ENCODE measurements around the gene TXNDC17.

Gene TXNDC17

DNA sequence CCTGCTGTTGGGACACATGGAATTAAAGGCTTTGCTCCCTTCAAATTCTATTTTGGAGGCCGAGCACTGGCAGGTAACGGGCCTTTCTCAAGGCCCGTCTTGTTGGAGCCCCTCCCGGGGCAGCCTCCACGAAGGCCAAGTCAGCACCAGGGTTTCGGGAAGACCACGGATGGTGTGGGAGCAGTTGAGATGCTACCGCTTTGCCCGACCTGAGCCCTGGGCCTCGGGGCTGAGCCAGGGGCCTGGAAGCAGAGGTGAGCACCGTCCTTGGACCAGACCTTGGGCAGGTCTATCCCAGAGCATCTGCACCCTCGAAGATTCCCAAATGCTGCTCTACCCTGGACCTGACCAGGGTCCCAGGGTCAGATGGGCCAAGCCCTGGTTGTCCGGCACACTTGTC lies 33.7 kb downstream of the TXNDC17 start:
- no peaks in the 10 kb centered on the region for H3K4me1 ChIP-seq (ENCODE audit: insufficient read depth, low read length)
- no peak overlapping the region for H3K9ac ChIP-seq (ENCODE audit: low read depth, low read length)
- 94% methylated on average over 13 of the region's 13 CpGs for WGBS
- H3K27me3 ChIP-seq (ENCODE audit: insufficient read depth, low read length), result no peaks in the 10 kb centered on the region
- no peaks in the 10 kb centered on the region for H3K9me3 ChIP-seq (ENCODE audit: insufficient read depth, low read depth, low read length)
- H3K27ac ChIP-seq (ENCODE audit: low read depth, low read length), result no peak overlapping the region
- H3K4me3 ChIP-seq (ENCODE audit: low read length), result no peak overlapping the region
- H3K36me3 ChIP-seq (ENCODE audit: insufficient read depth, low read length), result no peaks in the 10 kb centered on the region

DNA sequence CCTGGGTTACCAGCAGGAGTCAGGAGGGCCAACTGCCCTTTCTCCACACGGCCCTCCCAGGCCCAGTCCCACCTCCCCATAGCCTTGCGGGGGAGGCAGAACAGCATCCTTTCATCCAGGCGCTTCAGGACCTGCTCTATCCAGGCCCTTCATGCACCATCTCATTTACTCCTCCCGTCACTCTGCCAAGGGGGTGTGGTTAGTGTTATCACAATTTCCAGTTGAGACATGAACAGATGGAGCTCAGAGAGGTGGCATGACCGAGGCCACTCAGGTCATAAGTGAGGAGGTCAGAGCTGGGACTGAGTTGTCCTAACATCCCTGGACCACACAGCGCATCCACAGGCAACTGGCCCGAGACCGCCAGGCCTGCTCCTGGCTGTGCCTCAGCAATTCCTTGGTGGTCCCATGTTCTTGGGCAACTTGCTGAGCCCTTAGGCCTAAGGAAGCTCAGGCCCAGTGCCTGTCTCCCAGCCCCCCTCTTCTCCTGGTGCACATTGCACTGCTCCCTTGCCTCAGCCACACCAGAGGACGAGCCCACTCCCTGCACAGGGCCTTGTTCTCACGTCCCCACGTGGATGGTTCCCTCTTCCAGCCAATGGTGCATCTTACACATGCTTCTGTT lies 34.5 kb downstream of the TXNDC17 start:
- Histone ChIP-seq H3K27me3 (ENCODE audit: insufficient read depth, low read length) (no peaks in the 10 kb centered on the region), H3K27ac (ENCODE audit: low read depth, low read length) (no peak overlapping the region), H3K36me3 (ENCODE audit: insufficient read depth, low read length) (no peaks in the 10 kb centered on the region), H3K9me3 (ENCODE audit: insufficient read depth, low read depth, low read length) (no peaks in the 10 kb centered on the region), H3K9ac (ENCODE audit: low read depth, low read length) (no peak overlapping the region), H3K4me3 (ENCODE audit: low read length) (no peak overlapping the region), H3K4me1 (ENCODE audit: insufficient read depth, low read length) (no peaks in the 10 kb centered on the region)
- 83% methylated on average over 11 of the region's 11 CpGs for WGBS

DNA sequence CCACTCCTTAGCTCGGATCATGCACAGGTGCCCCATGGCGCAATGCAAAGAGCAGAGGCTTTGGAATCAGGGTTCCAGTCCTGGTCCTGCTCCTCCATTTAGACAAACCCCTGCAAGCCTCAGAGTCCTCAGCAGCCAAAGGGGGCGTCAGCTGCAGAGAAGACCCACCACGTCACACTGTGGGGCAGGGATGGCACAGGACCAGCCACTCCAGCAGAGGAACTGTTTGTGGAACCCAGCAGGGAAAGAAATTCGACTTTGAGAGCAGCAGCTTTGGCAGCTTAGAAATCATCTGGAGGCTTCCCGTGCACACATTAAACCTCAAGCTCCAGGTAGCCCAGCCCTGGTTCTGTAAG lies 35.9 kb downstream of the TXNDC17 start:
- Histone ChIP-seq H3K9me3 (ENCODE audit: insufficient read depth, low read depth, low read length) (no peaks in the 10 kb centered on the region), H3K9ac (ENCODE audit: low read depth, low read length) (no peak overlapping the region), H3K4me1 (ENCODE audit: insufficient read depth, low read length) (no peaks in the 10 kb centered on the region), H3K4me3 (ENCODE audit: low read length) (no peak overlapping the region), H3K36me3 (ENCODE audit: insufficient read depth, low read length) (no peaks in the 10 kb centered on the region), H3K27me3 (ENCODE audit: insufficient read depth, low read length) (no peaks in the 10 kb centered on the region), H3K27ac (ENCODE audit: low read depth, low read length) (no peak overlapping the region)
- 82% methylated on average over 6 of the region's 6 CpGs for WGBS

DNA sequence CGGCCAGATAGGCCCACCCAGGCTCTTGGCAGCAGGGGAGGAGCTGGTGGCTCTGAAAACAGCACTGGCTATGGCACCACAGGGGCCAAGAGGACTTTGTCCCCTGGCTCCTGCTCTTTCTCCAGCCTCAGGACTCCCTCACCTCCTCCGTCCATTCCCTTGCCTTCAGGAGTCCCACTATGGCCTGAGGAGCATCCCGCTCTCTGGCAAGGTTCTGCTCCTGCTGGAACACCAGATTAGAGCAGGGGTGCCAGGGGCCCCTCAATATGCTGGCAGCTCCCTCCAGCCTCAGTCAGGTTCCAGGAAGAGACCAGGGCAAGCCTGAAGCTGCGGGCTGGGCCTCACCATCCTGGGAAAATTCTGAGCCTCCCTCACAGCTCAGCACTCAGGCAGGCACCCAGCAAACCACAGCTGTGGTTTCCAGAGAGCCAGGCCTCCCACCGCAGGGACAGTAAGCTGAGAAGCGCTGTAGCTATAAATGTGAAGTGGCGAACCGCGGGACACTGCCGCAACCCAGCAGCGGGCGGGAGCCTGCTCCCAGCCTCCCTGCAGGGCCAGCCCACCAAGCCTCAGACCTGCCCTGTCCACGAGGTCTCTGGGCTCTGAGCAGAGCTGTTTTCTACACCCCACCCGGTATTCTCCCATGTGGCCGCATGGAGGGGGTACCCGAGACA lies 36.4 kb downstream of the TXNDC17 start:
- H3K27me3 ChIP-seq (ENCODE audit: insufficient read depth, low read length), result no peaks in the 10 kb centered on the region
- H3K27ac ChIP-seq (ENCODE audit: low read depth, low read length), result no peak overlapping the region
- no peaks in the 10 kb centered on the region for H3K36me3 ChIP-seq (ENCODE audit: insufficient read depth, low read length)
- no peaks in the 10 kb centered on the region for H3K4me1 ChIP-seq (ENCODE audit: insufficient read depth, low read length)
- no peak overlapping the region for H3K9ac ChIP-seq (ENCODE audit: low read depth, low read length)
- WGBS, result 89% methylated on average over 16 of the region's 16 CpGs
- no peak overlapping the region for H3K4me3 ChIP-seq (ENCODE audit: low read length)
- H3K9me3 ChIP-seq (ENCODE audit: insufficient read depth, low read depth, low read length), result no peaks in the 10 kb centered on the region

DNA sequence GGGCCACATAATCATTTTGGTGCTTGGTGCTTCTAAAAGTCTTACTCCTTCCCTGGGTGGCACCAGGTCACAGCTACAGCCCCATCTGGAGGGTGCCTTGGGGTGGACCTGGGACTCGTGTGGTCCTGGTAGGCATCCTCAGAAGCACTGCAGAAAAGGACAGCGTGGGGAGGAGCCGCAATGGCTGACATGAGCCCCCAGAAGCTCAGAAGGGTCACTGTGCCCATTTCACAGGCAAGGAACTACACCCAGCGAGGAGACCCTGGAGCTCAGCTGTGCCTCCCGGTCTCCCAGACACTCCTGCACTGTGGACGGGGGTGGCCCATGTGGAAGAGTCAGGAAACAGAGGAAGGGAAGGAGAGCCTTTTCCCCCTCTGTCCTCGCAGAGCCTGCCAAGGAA lies 37.1 kb downstream of the TXNDC17 start:
- 93% methylated on average over 6 of the region's 7 CpGs for WGBS
- no peaks in the 10 kb centered on the region for H3K4me1 ChIP-seq (ENCODE audit: insufficient read depth, low read length)
- H3K27me3 ChIP-seq (ENCODE audit: insufficient read depth, low read length), result no peaks in the 10 kb centered on the region
- H3K9ac ChIP-seq (ENCODE audit: low read depth, low read length), result no peak overlapping the region
- H3K9me3 ChIP-seq (ENCODE audit: insufficient read depth, low read depth, low read length), result no peaks in the 10 kb centered on the region
- no peak overlapping the region for H3K4me3 ChIP-seq (ENCODE audit: low read length)
- H3K36me3 ChIP-seq (ENCODE audit: insufficient read depth, low read length), result no peaks in the 10 kb centered on the region
- H3K27ac ChIP-seq (ENCODE audit: low read depth, low read length), result no peak overlapping the region

DNA sequence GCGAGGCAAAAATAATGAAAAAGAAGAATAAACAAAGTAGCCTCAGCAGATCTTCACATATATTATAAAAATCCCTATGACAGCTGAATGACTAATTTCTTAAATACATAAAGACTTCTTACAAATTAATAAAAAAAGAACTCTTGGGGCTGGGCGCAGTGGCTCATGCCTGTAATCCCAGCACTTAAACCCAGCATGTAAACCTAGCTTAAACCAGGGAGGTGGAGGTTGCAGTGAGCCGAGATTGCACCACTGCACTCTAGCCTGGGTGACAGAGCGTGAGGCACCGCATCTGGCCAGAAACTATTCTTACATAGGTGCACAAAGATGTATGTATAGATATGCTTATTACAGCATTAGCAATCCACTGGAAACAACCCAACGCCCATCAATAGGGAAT lies 38.4 kb downstream of the TXNDC17 start:
- H3K4me1 ChIP-seq (ENCODE audit: insufficient read depth, low read length), result no peaks in the 10 kb centered on the region
- H3K9me3 ChIP-seq (ENCODE audit: insufficient read depth, low read depth, low read length), result no peaks in the 10 kb centered on the region
- no peak overlapping the region for H3K9ac ChIP-seq (ENCODE audit: low read depth, low read length)
- no peaks in the 10 kb centered on the region for H3K27me3 ChIP-seq (ENCODE audit: insufficient read depth, low read length)
- no peaks in the 10 kb centered on the region for H3K36me3 ChIP-seq (ENCODE audit: insufficient read depth, low read length)
- no peak overlapping the region for H3K27ac ChIP-seq (ENCODE audit: low read depth, low read length)
- no peak overlapping the region for H3K4me3 ChIP-seq (ENCODE audit: low read length)
- 94% methylated on average over 3 of the region's 6 CpGs for WGBS

DNA sequence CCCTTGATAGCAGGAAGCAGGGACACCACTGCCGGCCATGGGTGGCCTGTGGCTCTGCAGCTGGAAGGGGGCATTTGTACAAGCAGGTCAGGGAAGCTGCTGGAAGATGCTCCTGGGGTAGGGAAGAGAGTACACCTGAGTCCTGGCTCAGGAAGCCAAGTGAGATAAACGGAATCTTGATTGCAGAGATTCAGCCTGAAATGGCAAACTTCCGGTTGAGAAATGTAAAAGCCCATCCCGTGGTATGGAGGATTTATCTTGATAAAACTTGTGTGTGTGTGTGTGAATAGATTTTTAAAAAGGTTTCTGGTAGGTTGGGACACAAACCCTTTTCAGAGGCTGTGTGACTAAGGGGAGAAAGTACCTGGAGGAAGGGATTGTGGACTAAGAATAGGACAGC lies 40.3 kb downstream of the TXNDC17 start:
- no peak overlapping the region for H3K27ac ChIP-seq (ENCODE audit: low read depth, low read length)
- no peaks in the 10 kb centered on the region for H3K36me3 ChIP-seq (ENCODE audit: insufficient read depth, low read length)
- H3K9me3 ChIP-seq (ENCODE audit: insufficient read depth, low read depth, low read length), result no peaks in the 10 kb centered on the region
- H3K27me3 ChIP-seq (ENCODE audit: insufficient read depth, low read length), result no peaks in the 10 kb centered on the region
- no peak overlapping the region for H3K4me3 ChIP-seq (ENCODE audit: low read length)
- H3K4me1 ChIP-seq (ENCODE audit: insufficient read depth, low read length), result no peaks in the 10 kb centered on the region
- H3K9ac ChIP-seq (ENCODE audit: low read depth, low read length), result no peak overlapping the region
- WGBS, result 92% methylated on average over 4 of the region's 4 CpGs

DNA sequence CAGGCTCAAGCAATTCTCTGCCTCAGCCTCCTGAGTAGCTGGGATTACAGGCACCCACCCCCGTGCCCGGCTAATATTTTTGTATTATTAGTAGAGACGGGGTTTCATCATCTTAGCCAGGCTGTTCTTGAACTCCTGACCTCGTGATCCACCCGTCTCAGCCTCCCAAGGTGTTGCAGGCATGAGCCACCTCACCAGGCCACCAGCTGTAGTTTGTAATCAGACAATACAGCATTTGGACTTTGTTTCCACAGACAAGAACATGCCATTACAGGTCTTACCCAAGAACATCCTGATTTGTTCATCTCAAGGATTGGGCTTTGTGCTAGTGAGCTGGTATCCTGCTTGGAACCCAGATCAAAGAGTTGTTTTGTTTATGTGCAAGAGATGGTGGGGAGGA lies 40.8 kb downstream of the TXNDC17 start:
- Histone ChIP-seq H3K4me1 (ENCODE audit: insufficient read depth, low read length) (no peaks in the 10 kb centered on the region), H3K4me3 (ENCODE audit: low read length) (no peak overlapping the region), H3K27ac (ENCODE audit: low read depth, low read length) (no peak overlapping the region), H3K36me3 (ENCODE audit: insufficient read depth, low read length) (no peaks in the 10 kb centered on the region), H3K9ac (ENCODE audit: low read depth, low read length) (no peak overlapping the region), H3K9me3 (ENCODE audit: insufficient read depth, low read depth, low read length) (no peaks in the 10 kb centered on the region), H3K27me3 (ENCODE audit: insufficient read depth, low read length) (no peaks in the 10 kb centered on the region)
- WGBS, result 94% methylated on average over 5 of the region's 5 CpGs

DNA sequence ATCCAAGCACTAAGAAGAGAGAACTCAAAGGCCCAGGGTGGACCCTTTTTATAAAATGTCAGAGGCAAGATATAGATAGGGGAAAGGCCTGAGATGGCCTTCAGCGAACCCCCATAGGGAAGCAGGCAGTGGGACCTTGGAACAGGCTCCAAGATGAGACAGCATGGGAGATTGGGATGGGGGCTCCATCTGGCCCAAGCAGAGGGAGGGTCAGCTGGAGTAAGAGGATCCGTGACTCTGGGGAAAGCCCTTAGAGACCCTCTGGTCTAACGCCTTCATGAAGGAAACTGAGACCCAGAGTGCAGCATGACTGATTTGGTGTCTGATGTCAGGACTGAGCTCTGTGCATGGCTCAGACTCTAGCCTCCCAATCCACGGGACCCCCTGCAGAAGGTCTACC lies 41.5 kb downstream of the TXNDC17 start:
- H3K9me3 ChIP-seq (ENCODE audit: insufficient read depth, low read depth, low read length), result no peaks in the 10 kb centered on the region
- no peaks in the 10 kb centered on the region for H3K27me3 ChIP-seq (ENCODE audit: insufficient read depth, low read length)
- H3K9ac ChIP-seq (ENCODE audit: low read depth, low read length), result no peak overlapping the region
- 94% methylated on average over 4 of the region's 4 CpGs for WGBS
- H3K36me3 ChIP-seq (ENCODE audit: insufficient read depth, low read length), result no peaks in the 10 kb centered on the region
- H3K4me1 ChIP-seq (ENCODE audit: insufficient read depth, low read length), result no peaks in the 10 kb centered on the region
- H3K4me3 ChIP-seq (ENCODE audit: low read length), result no peak overlapping the region
- H3K27ac ChIP-seq (ENCODE audit: low read depth, low read length), result no peak overlapping the region

DNA sequence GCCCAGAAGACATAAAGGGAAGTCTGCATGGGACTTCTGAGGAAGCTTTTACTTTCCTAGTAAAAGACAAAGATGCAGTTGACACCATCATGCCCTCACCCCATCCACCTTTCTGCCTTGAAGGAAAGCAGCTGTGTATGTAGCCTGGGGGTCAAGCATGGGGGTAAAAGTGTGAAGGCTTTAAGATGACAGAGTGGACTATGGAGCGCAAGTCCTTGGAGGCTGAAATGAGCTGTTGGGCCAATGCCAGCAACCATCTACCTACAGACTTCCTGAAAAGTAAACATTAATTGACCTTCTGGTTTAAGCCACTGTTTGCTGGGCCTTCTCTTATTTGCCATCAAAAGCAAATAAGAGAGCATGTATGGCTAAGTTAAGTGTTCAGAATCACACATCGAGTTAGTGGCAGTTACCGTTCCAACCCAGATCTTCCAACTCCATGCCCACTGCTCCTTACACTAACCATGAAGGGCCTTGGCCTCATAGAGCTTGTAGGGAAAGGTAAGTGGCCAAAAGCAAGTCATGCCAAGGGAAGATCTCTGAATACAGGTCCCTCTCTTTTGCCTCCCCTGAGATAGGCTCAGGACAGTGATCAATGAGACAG lies 42.3 kb downstream of the TXNDC17 start:
- Histone ChIP-seq H3K4me1 (ENCODE audit: insufficient read depth, low read length) (no peaks in the 10 kb centered on the region), H3K4me3 (ENCODE audit: low read length) (no peak overlapping the region), H3K9ac (ENCODE audit: low read depth, low read length) (no peak overlapping the region), H3K27me3 (ENCODE audit: insufficient read depth, low read length) (no peaks in the 10 kb centered on the region), H3K27ac (ENCODE audit: low read depth, low read length) (no peak overlapping the region), H3K9me3 (ENCODE audit: insufficient read depth, low read depth, low read length) (no peaks in the 10 kb centered on the region), H3K36me3 (ENCODE audit: insufficient read depth, low read length) (no peaks in the 10 kb centered on the region)
- 100% methylated on average over 1 of the region's 3 CpGs for WGBS

DNA sequence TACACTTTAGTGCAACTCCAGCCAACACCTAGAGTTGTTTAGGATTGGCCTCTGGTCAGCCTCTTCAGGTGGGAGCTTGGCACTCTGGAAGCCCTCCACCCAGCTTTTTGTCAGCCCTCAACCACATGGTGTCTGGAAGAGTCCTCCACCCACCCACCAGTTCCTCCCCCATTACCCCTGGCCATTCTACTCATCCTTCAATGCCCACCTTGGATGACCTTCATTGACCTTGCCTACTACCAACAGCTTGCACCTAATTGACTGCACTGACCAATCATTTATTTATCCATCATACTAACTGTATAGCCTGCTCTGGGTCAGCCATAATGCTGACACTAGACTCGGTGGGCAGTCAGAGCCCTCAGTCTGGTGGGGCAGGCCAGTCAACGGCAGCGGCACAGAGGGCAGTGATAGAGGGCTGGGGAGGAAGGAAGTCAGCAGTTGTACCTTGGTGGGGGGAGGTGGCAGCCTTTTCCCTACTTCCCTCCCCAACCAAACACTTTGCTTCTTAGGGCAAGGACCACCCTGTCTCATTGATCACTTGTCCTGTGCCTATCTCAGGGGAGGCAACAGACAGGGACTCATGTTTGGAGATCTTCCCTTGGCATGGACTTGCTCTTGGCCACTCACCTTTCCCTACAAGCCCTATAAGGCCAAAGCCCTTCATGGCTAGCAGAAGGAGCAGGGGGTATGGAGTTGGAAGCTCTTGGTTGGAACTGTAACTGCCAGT lies 43.0 kb downstream of the TXNDC17 start:
- no peaks in the 10 kb centered on the region for H3K9me3 ChIP-seq (ENCODE audit: insufficient read depth, low read depth, low read length)
- H3K36me3 ChIP-seq (ENCODE audit: insufficient read depth, low read length), result no peaks in the 10 kb centered on the region
- no peak overlapping the region for H3K9ac ChIP-seq (ENCODE audit: low read depth, low read length)
- WGBS, result 87% methylated on average over 3 of the region's 3 CpGs
- H3K4me3 ChIP-seq (ENCODE audit: low read length), result no peak overlapping the region
- no peak overlapping the region for H3K27ac ChIP-seq (ENCODE audit: low read depth, low read length)
- H3K27me3 ChIP-seq (ENCODE audit: insufficient read depth, low read length), result no peaks in the 10 kb centered on the region
- H3K4me1 ChIP-seq (ENCODE audit: insufficient read depth, low read length), result no peaks in the 10 kb centered on the region
